Sigmoid colon (tissue), 4 donors: ENCODE measurements around the gene DCBLD2.

Experiments used
- EP300 ChIP-seq, 4 donors: sonication (generic); formaldehyde crosslinking; IDR thresholded peaks; one replicate each; pipeline ENCODE4 v1.6.1; 2017; ENCODE audit warnings: antibody characterized with exemption in 4 of 4
- POLR2A ChIP-seq, 2 donors: fragments of 450-650 bp; IDR thresholded peaks; one replicate each; pipeline ENCODE4 v1.6.1; 2016; ENCODE audit warnings: antibody characterized with exemption in 2 of 2, mild to moderate bottlenecking in 2 of 2, moderate library complexity in 2 of 2
- POLR2AphosphoS5 ChIP-seq, 4 donors: sonication (generic); formaldehyde crosslinking; IDR thresholded peaks; one replicate each; pipeline ENCODE4 v1.6.1; 2017; ENCODE audit warnings: antibody characterized with exemption in 4 of 4
- TF ChIP-seq, protein P1 (sequence below), 4 experiments: fragments of 450-650 bp in 3 of 4; fragments of 200-600 bp in 1 of 4; IDR thresholded peaks; one replicate each; pipeline ENCODE4 v1.5.1; 2016 to 2019; ENCODE audit warnings: antibody characterized with exemption in 4 of 4, mild to moderate bottlenecking in 3 of 4, moderate library complexity in 2 of 4

DNA sequence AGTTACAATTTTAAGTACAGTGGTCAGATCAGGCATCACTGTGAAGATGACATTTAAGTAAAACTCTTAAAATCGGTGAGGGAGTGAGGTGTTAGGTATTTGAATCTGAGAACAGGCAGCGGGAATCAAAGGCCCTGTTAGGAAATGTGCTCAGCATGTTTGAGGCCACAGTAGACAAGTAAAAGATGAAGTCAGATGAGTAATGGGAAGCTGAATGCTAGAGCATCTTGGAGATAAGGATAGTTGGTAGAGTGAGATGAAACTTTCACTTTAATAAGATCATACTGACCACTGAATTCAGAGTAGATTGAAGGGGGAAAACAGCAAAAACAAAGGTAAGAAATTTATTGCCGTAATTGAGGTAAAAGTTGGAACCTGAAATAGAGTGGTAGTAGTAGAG is 61.6 kb downstream of the DCBLD2 start:
- TF ChIP-seq, protein P1, sequence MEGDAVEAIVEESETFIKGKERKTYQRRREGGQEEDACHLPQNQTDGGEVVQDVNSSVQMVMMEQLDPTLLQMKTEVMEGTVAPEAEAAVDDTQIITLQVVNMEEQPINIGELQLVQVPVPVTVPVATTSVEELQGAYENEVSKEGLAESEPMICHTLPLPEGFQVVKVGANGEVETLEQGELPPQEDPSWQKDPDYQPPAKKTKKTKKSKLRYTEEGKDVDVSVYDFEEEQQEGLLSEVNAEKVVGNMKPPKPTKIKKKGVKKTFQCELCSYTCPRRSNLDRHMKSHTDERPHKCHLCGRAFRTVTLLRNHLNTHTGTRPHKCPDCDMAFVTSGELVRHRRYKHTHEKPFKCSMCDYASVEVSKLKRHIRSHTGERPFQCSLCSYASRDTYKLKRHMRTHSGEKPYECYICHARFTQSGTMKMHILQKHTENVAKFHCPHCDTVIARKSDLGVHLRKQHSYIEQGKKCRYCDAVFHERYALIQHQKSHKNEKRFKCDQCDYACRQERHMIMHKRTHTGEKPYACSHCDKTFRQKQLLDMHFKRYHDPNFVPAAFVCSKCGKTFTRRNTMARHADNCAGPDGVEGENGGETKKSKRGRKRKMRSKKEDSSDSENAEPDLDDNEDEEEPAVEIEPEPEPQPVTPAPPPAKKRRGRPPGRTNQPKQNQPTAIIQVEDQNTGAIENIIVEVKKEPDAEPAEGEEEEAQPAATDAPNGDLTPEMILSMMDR (IDR thresholded peaks at IDR 0.05) = no peak
- TF ChIP-seq POLR2A (IDR thresholded peaks at IDR 0.05) (no peak), EP300 (IDR thresholded peaks at IDR 0.05) (no peak), POLR2AphosphoS5 (IDR thresholded peaks at IDR 0.05) (no peak)
